K562 (cell line): ENCODE results near the gene WDR18. TPM values are rescaled to one million over a fixed set of nuclear protein-coding genes. Genes with fewer than 3 reads are reported as not detected.
A peak's percentile ranks its signal among the peaks of the same experiment; 100 is the strongest.

ENCODE experiments used
- ADNP ChIP-seq: fragments of 200-800 bp; sonication (Bioruptor generic); IDR thresholded peaks from 2 replicates; pipeline ENCODE4 v1.6.1; 2016; ENCODE audit warnings: missing genetic modification characterization, missing compliant biosample characterization
- ATF6 ChIP-seq: sonication (generic); formaldehyde crosslinking; IDR thresholded peaks from 2 replicates; pipeline ENCODE4 v1.4.0; 2020; ENCODE audit warnings: mild to moderate bottlenecking, missing genetic modification reagents
- CBFA2T3 ChIP-seq: fragments of 450-650 bp; IDR thresholded peaks from 2 replicates; pipeline ENCODE4 v1.6.1; 2017
- ELF2 ChIP-seq: fragments of 250-450 bp; sonication (Bioruptor Pico); IDR thresholded peaks from 2 replicates; pipeline ENCODE4 v1.5.0; 2021; ENCODE audit warnings: mild to moderate bottlenecking
- ETS2 ChIP-seq: IDR thresholded peaks from 2 replicates; pipeline ENCODE4 v1.6.1; 2016; ENCODE audit warnings: borderline replicate concordance, missing genetic modification characterization, mild to moderate bottlenecking, moderate library complexity, missing compliant biosample characterization; ENCODE audit not compliant: poor library complexity, severe bottlenecking
- IRF9 ChIP-seq: fragments of 450-650 bp; IDR thresholded peaks from 2 replicates; pipeline ENCODE4 v1.6.1; 2016; ENCODE audit warnings: missing biosample characterization, missing genetic modification characterization
- PCBP1 ChIP-seq: fragments of 200-400 bp; formaldehyde crosslinking; IDR thresholded peaks from 2 replicates; pipeline ENCODE4 v1.6.1; 2018; ENCODE audit warnings: mild to moderate bottlenecking, low read depth, low read length; ENCODE audit not compliant: poor library complexity, severe bottlenecking
- PHF8 ChIP-seq: fragments of 200-600 bp; sonication (generic); IDR thresholded peaks from 2 replicates; pipeline ENCODE4 v1.6.1; 2012; ENCODE audit warnings: mixed run types, mild to moderate bottlenecking, inconsistent platforms, low read length, moderate library complexity, borderline replicate concordance
- PREB ChIP-seq: sonication (generic); formaldehyde crosslinking; IDR thresholded peaks from 2 replicates; pipeline ENCODE4 v1.8.1; 2023; ENCODE audit warnings: mild to moderate bottlenecking, missing genetic modification reagents
- SREBF2 ChIP-seq: sonication (generic); formaldehyde crosslinking; IDR thresholded peaks from 2 replicates; pipeline ENCODE4 v1.4.0; 2020; ENCODE audit warnings: mild to moderate bottlenecking, missing genetic modification reagents
- TBL1XR1 ChIP-seq, 2 experiments: IDR thresholded peaks; 2 replicates each; pipeline ENCODE4 v1.6.1; 2012; ENCODE audit warnings: improper control_type of control experiment in 2 of 2, low read length in 2 of 2, mild to moderate bottlenecking in 1 of 2
- TEAD2 ChIP-seq: fragments of 450-650 bp; IDR thresholded peaks from 2 replicates; pipeline ENCODE4 v1.6.1; 2016; ENCODE audit warnings: missing genetic modification characterization, control low read depth, missing compliant biosample characterization
- YBX1 ChIP-seq: fragments of 450-650 bp; IDR thresholded peaks from 2 replicates; pipeline ENCODE4 v1.7.1; 2016; ENCODE audit warnings: mild to moderate bottlenecking
- ZBTB12 ChIP-seq: fragments of 250-450 bp; sonication (Bioruptor Pico); IDR thresholded peaks from 2 replicates; pipeline ENCODE4 v1.4.0; 2020
- ZBTB49 ChIP-seq: sonication (generic); formaldehyde crosslinking; IDR thresholded peaks from 2 replicates; pipeline ENCODE4 v1.8.0; 2022; ENCODE audit warnings: missing genetic modification reagents, mild to moderate bottlenecking, borderline replicate concordance
- ZBTB7A ChIP-seq: IDR thresholded peaks from 2 replicates; pipeline ENCODE4 v1.6.1; 2011; ENCODE audit warnings: low read depth, mild to moderate bottlenecking, low read length, moderate library complexity, borderline replicate concordance; ENCODE audit not compliant: control insufficient read depth
- ZC3H4 ChIP-seq: sonication (generic); formaldehyde crosslinking; IDR thresholded peaks from 2 replicates; pipeline ENCODE4 v1.9.0; 2021; ENCODE audit warnings: missing genetic modification reagents, borderline replicate concordance
- ZNF197 ChIP-seq: fragments of 200-800 bp; sonication (Bioruptor generic); IDR thresholded peaks from 2 replicates; pipeline ENCODE4 v1.6.1; 2016; ENCODE audit warnings: low read depth, missing genetic modification characterization, missing compliant biosample characterization
- ZNF282 ChIP-seq: sonication (generic); formaldehyde crosslinking; IDR thresholded peaks from 2 replicates; pipeline ENCODE4 v1.8.1; 2023; ENCODE audit warnings: missing genetic modification reagents
- ZNF551 ChIP-seq: fragments of 250-450 bp; sonication (Bioruptor Pico); IDR thresholded peaks from 2 replicates; pipeline ENCODE4 v1.5.0; 2021; ENCODE audit warnings: mild to moderate bottlenecking, moderate library complexity
- polyA plus RNA-seq, 8 experiments: library from polyadenylated mRNA; depleted of rRNA in 4 of 8; stranded (reverse) in 5 of 8; unstranded in 3 of 8; fragments of >200 nt; fragmentation: Nextera tagmentation in 2 of 8; fragmentation: Illumina TruSeq in 1 of 8; extraction: Ambion mirVana in 2 of 8; extraction: Trizol in 1 of 8; gene quantifications; 2 replicates each; pipeline versions ENCODE4 v1.2.1 to v1.2.3, GENCODE V29; 2011 to 2014; ENCODE audit warnings: inconsistent platforms in 1 of 8, missing spikeins in 1 of 8
- total RNA-seq, 7 experiments: library from RNA; depleted of rRNA in 6 of 7; stranded (reverse); fragments of >200 nt in 6 of 7; fragmentation: Illumina TruSeq in 2 of 7; extraction: Trizol in 2 of 7; gene quantifications; 2 replicates each; pipeline versions ENCODE4 v1.2.1 to v1.2.3, GENCODE V29; 2011 to 2021; ENCODE audit warnings: low replicate concordance in 1 of 7

Gene WDR18
- total and polyA plus RNA-seq, 9 of the 15 experiments (the other 6 are each of a cell fraction or from before 2014, with no cell fraction given), result 0.65 to 181 (median 30.1) TPM

- TF ChIP-seq PCBP1 (no peak), ZC3H4 (CRISPR knock-in tag) (no peak), PHF8 (no peak), ELF2 (no peak), IRF9 (tag) (no peak), ETS2 (tag) (no peak), SREBF2 (CRISPR knock-in tag) (no peak), PREB (CRISPR knock-in tag) (no peak), ZBTB12 (CRISPR knock-in tag) (no peak), ATF6 (CRISPR knock-in tag) (no peak), ZNF282 (no peak), ADNP (tag) (no peak), ZBTB7A (peak; percentile 94; the same call in 1 of the 2 replicates), TBL1XR1 (IDR thresholded peaks at IDR 0.05; ENCODE audit: low read length in 2 of 2) (no peak), YBX1 (no peak), ZNF197 (CRISPR knock-in tag) (no peak), TEAD2 (tag) (no peak), CBFA2T3 (peak; percentile 88), ZNF551 (CRISPR knock-in tag) (no peak), ZBTB49 (CRISPR knock-in tag) (no peak)
Measured at GRCh38 chr19:961866-962620, 22.1 kb upstream of the WDR18 start (continued).
